PC-3 (cell line): ENCODE data around the gene SNTG2. TPM values are rescaled to one million over a fixed set of nuclear protein-coding genes. Genes with fewer than 3 reads are reported as not detected.

Experiments used
- ATAC-seq: fragments of 200-7000 bp; cut with Tn5 transposase; 2 replicates; pipeline ENCODE4 v1.9.1; 2020; ENCODE audit warnings: mild to moderate bottlenecking, moderate library complexity
- BruUV-seq: library from RNA; stranded (reverse); fragments of 400-500 nt; replicated peaks from 2 replicates; lab custom pipeline; 2021; lab: Mats Ljungman, UMichigan
- CTCF ChIA-PET: fragments of 300-600 bp; sonication (Branson Sonifier 250); formaldehyde crosslinking; loops from one replicate; lab custom pipeline; 2022; ENCODE audit warnings: antibody characterized with exemption; lab: Charles Lee
- POLR2A ChIA-PET: fragments of 300-600 bp; sonication (Branson Sonifier 250); formaldehyde crosslinking; loops from one replicate; lab custom pipeline; 2022; ENCODE audit warnings: antibody characterized with exemption; ENCODE audit not compliant: unreplicated experiment; lab: Charles Lee
- DNase-seq: peaks from one replicate; pipeline ENCODE4 v3.0.0-alpha.2; 2015
- H2AFZ ChIP-seq: fragments of 300-600 bp; sonication (generic); 2 replicates; pipeline ENCODE4 v1.6.0; 2016; ENCODE audit warnings: antibody characterized with exemption, low read length
- H3F3A ChIP-seq: fragments of 300-600 bp; sonication (generic); one replicate; pipeline ENCODE4 v1.6.0; 2017; ENCODE audit warnings: antibody characterized with exemption, low read length, control low read depth, mild to moderate bottlenecking; ENCODE audit not compliant: unreplicated experiment
- H3K27ac ChIP-seq: fragments of 300-600 bp; sonication (generic); 2 replicates; pipeline ENCODE4 v1.5.1; 2016; ENCODE audit warnings: mild to moderate bottlenecking, low read length
- H3K27me3 ChIP-seq: fragments of 300-600 bp; sonication (generic); 2 replicates; pipeline ENCODE4 v1.6.1; 2016; ENCODE audit warnings: low read length, mixed read lengths
- H3K36me3 ChIP-seq: fragments of 300-600 bp; sonication (generic); 2 replicates; pipeline ENCODE4 v1.6.1; 2016; ENCODE audit warnings: low read depth, mixed run types, low read length, mixed read lengths
- H3K4me1 ChIP-seq: fragments of 300-600 bp; sonication (generic); 2 replicates; pipeline ENCODE4 v1.5.1; 2016; ENCODE audit warnings: low read length; ENCODE audit not compliant: insufficient read depth
- H3K4me2 ChIP-seq: fragments of 300-600 bp; sonication (generic); 2 replicates; pipeline ENCODE4 v1.6.0; 2016; ENCODE audit warnings: low read length
- H3K4me3 ChIP-seq: fragments of 300-600 bp; sonication (generic); 2 replicates; pipeline ENCODE4 v1.5.1; 2016; ENCODE audit warnings: mild to moderate bottlenecking, low read length, mixed read lengths
- H3K79me2 ChIP-seq: fragments of 300-600 bp; sonication (generic); 2 replicates; pipeline ENCODE4 v1.6.1; 2017; ENCODE audit warnings: low read length, mixed read lengths
- H3K9ac ChIP-seq: fragments of 300-600 bp; sonication (generic); 2 replicates; pipeline ENCODE4 v1.6.0; 2016; ENCODE audit warnings: mild to moderate bottlenecking, low read length
- H3K9me2 ChIP-seq: fragments of 300-600 bp; sonication (generic); replicated peaks from 2 replicates; pipeline ENCODE4 v1.6.1; 2016; ENCODE audit warnings: mixed run types, low read length, mixed read lengths
- H3K9me3 ChIP-seq: fragments of 300-600 bp; sonication (generic); 2 replicates; pipeline ENCODE4 v1.6.1; 2016; ENCODE audit warnings: low read length, mixed read lengths
- H4K20me1 ChIP-seq: fragments of 300-600 bp; sonication (generic); 2 replicates; pipeline ENCODE4 v1.6.1; 2016; ENCODE audit warnings: low read length, mixed read lengths
- EZH2 ChIP-seq: fragments of 300-600 bp; sonication (generic); IDR thresholded peaks from one replicate; pipeline ENCODE4 v1.6.1; 2017; ENCODE audit warnings: antibody characterized with exemption, mild to moderate bottlenecking, low read length; ENCODE audit not compliant: unreplicated experiment
- EZH2phosphoT487 ChIP-seq: fragments of 300-600 bp; sonication (generic); IDR thresholded peaks from 2 replicates; pipeline ENCODE4 v1.6.1; 2018; ENCODE audit warnings: mild to moderate bottlenecking, antibody characterized with exemption, low read length, borderline replicate concordance
- intact Hi-C: fragments of 100-400 bp; cut with micrococcal nuclease; formaldehyde crosslinking; loops from 2 replicates; pipeline ENCODE4 v1.9.0; 2023
- total RNA-seq: library from RNA; depleted of rRNA; stranded (reverse); fragments of >200 nt; gene quantifications from 2 replicates; pipeline ENCODE4 v1.2.3, GENCODE V29; 2014
- TF ChIP-seq, protein P1 (sequence below): fragments of 300-600 bp; sonication (generic); conservative IDR thresholded peaks from 2 replicates; pipeline ENCODE4 v1.5.1; 2017; ENCODE audit warnings: antibody characterized with exemption, low read depth, mild to moderate bottlenecking, low read length

Gene SNTG2
- total RNA-seq, 1 experiment from 2014 or later: not detected

DNA sequence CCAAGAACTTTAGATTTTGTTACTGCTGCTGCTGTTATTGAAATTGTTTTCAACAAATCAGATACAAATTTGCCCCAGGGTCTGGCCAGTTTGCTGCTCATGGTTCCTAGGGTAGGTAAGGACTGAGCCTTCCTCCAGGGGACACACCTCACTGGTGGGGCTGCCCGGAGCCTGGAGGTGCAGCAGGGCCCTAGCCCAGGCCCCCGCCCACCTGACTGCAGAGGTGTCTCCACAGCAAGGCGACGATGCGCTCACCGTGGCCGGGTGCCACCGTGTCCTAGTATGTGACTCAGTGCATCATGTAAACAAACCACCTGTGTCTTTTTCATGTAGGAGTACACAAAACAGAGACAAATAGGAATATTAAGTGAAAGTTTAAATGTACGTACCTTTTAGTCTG, 309.1 kb downstream of the SNTG2 start:
- no peaks in the 10 kb centered on the region for H3K9me2 ChIP-seq
- H3K4me2 ChIP-seq: no peak overlapping the region
- ATAC-seq (no peak), DNase-seq (no peak)
- no peak overlapping the region for H3K4me3 ChIP-seq
- no peaks in the 10 kb centered on the region for H3K36me3 ChIP-seq
- ChIA-PET CTCF (no interaction called here), POLR2A (no interaction called here)
- H3K4me1 ChIP-seq: no peaks in the 10 kb centered on the region
- no peak overlapping the region for H3K9ac ChIP-seq
- H3K79me2 ChIP-seq: no peaks in the 10 kb centered on the region
- intact Hi-C loops: no loop called here
- no peaks in the 10 kb centered on the region for H3K9me3 ChIP-seq
- H3F3A ChIP-seq: no peaks in the 10 kb centered on the region
- H4K20me1 ChIP-seq: no peaks in the 10 kb centered on the region
- no peak overlapping the region for H3K27ac ChIP-seq
- no peak overlapping the region for H2AFZ ChIP-seq
- TF ChIP-seq, protein P1, sequence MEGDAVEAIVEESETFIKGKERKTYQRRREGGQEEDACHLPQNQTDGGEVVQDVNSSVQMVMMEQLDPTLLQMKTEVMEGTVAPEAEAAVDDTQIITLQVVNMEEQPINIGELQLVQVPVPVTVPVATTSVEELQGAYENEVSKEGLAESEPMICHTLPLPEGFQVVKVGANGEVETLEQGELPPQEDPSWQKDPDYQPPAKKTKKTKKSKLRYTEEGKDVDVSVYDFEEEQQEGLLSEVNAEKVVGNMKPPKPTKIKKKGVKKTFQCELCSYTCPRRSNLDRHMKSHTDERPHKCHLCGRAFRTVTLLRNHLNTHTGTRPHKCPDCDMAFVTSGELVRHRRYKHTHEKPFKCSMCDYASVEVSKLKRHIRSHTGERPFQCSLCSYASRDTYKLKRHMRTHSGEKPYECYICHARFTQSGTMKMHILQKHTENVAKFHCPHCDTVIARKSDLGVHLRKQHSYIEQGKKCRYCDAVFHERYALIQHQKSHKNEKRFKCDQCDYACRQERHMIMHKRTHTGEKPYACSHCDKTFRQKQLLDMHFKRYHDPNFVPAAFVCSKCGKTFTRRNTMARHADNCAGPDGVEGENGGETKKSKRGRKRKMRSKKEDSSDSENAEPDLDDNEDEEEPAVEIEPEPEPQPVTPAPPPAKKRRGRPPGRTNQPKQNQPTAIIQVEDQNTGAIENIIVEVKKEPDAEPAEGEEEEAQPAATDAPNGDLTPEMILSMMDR: no peak
- TF ChIP-seq EZH2: no peak
- TF ChIP-seq EZH2phosphoT487: no peak
- BruUV-seq: no TSS peak
- H3K27me3 ChIP-seq: peaks cover 91% of the 10 kb centered on the region

DNA sequence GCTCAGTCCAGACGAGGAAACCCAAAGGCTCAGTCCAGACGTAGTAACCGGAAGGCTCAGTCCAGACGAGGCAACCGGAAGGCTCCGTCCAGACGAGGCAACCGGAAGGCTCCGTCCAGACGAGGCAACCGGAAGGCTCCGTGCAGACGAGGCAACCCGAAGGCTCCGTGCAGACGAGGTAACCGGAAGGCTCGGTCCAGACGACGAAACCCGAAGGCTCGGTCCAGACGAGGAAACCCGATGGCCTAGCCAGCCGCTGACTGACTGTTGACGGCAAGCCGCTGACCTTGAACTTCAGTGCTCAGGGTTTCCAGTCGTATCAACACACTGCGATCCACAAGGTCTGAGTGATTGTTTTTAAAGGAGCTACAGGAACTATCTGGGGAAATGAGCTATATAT, 312.0 kb downstream of the SNTG2 start:
- no peaks in the 10 kb centered on the region for H3K4me1 ChIP-seq
- ChIA-PET POLR2A (no interaction called here), CTCF (no interaction called here)
- H3K9me2 ChIP-seq: no peaks in the 10 kb centered on the region
- H3K4me3 ChIP-seq: no peak overlapping the region
- intact Hi-C loops: no loop called here
- H3K27ac ChIP-seq: no peak overlapping the region
- H3K36me3 ChIP-seq: no peaks in the 10 kb centered on the region
- no peaks in the 10 kb centered on the region for H3F3A ChIP-seq
- no peak overlapping the region for H3K4me2 ChIP-seq
- no peak overlapping the region for H2AFZ ChIP-seq
- peaks cover 92% of the 10 kb centered on the region for H3K27me3 ChIP-seq
- DNase-seq: no peak
- TF ChIP-seq EZH2phosphoT487: no peak
- TF ChIP-seq, protein P1: no peak
- TF ChIP-seq EZH2: no peak
- no TSS peak for BruUV-seq
- H3K9me3 ChIP-seq: no peaks in the 10 kb centered on the region
- no peak overlapping the region for H3K9ac ChIP-seq
- H3K79me2 ChIP-seq: no peaks in the 10 kb centered on the region
- H4K20me1 ChIP-seq: no peaks in the 10 kb centered on the region
- no peak for ATAC-seq

DNA sequence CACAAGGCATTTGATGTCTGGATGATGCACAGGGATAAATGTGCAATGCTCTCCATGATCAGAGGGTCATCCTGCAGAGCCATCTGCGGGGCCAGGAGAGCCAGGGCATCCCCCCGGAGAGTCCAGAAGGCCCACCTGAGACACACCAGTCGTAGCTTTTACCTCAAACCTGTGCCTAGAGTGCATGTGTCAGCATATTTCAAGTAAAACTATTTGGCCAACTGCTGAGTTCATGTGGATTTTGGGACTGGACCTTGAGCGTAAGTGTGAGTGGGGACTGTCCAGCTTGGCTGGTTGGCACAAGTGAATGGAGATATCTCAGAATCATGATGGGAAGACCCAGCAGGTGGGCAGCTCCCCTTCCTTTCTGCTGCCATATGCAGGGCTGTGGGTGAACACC, 314.8 kb downstream of the SNTG2 start:
- TF ChIP-seq EZH2phosphoT487 (no peak), EZH2 (no peak)
- TF ChIP-seq, protein P1: no peak
- Histone ChIP-seq H3K27me3 (peaks cover 92% of the 10 kb centered on the region), H3K4me3 (no peak overlapping the region), H2AFZ (no peak overlapping the region), H3K4me2 (no peak overlapping the region), H3K9ac (no peak overlapping the region), H3K79me2 (no peaks in the 10 kb centered on the region), H3K27ac (no peak overlapping the region), H3K9me2 (no peaks in the 10 kb centered on the region), H3F3A (no peaks in the 10 kb centered on the region), H3K36me3 (no peaks in the 10 kb centered on the region), H4K20me1 (no peaks in the 10 kb centered on the region), H3K9me3 (no peaks in the 10 kb centered on the region), H3K4me1 (no peaks in the 10 kb centered on the region)
- no TSS peak for BruUV-seq
- intact Hi-C loops: no loop called here
- ChIA-PET CTCF (no interaction called here), POLR2A (no interaction called here)
- DNase-seq: no peak
- no peak for ATAC-seq
